ENCODE data around the gene MMP13.

DNA sequence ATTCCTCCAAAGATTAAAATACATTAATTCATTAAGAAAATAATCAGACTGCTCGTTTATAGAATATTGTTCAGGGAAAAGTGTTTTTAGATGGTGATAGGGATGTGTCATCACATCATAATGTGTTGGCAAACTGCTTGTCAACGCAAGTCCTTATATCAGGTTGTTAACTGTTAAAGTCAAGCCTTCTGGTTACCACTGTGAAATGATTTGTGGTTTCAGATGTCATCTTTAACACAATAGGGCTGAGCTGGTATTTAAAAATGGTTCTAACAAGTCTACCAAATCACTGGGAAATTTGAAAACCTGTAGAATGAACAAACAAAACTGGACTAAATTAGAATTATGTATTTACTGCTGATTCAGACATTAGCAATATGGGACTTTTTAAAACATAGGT lies 2.4 kb upstream of the MMP13 start:
- TF ChIP-seq, protein P1, sequence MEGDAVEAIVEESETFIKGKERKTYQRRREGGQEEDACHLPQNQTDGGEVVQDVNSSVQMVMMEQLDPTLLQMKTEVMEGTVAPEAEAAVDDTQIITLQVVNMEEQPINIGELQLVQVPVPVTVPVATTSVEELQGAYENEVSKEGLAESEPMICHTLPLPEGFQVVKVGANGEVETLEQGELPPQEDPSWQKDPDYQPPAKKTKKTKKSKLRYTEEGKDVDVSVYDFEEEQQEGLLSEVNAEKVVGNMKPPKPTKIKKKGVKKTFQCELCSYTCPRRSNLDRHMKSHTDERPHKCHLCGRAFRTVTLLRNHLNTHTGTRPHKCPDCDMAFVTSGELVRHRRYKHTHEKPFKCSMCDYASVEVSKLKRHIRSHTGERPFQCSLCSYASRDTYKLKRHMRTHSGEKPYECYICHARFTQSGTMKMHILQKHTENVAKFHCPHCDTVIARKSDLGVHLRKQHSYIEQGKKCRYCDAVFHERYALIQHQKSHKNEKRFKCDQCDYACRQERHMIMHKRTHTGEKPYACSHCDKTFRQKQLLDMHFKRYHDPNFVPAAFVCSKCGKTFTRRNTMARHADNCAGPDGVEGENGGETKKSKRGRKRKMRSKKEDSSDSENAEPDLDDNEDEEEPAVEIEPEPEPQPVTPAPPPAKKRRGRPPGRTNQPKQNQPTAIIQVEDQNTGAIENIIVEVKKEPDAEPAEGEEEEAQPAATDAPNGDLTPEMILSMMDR (optimal IDR thresholded peaks at IDR 0.05 in 1 of 3, IDR thresholded peaks at IDR 0.05 in 1 of 3, conservative IDR thresholded peaks at IDR 0.05 in 1 of 3; ENCODE audit: extremely low read depth in 1 of 3, insufficient read depth in 2 of 3, low read length in 3 of 3), result no peak
- no peak for TF ChIP-seq EZH2 (IDR thresholded peaks at IDR 0.05; ENCODE audit: low read length)

All from keratinocyte (primary cell).